ENCODE data around the gene TENT5C. TPM values are rescaled to one million over a fixed set of nuclear protein-coding genes. Genes with fewer than 3 reads are reported as not detected.

TENT5C gene
- total RNA-seq, 1 donor from 2014 or later, result 3.5 TPM

DNA sequence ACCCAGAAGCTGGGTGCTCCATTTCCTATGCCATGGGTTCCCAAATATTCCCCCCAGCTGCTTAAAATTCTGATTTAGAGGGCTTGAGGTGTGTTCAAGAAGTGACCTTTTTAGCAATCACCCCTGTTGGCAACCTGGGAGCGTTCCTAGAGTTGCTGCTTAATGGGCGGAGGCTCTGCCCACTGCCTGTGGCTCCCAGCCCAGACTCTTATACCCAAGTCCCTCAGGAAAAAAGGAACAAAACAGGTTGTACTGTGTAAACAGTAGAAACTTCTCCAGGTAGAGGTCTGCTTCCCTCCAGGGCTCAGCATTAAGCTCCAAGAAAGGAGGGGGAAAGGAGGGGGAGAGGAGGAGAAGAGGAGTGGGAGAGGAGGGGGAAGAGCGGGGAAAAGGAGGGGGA lies 14.6 kb upstream of the TENT5C start:
- Mint-ChIP-seq H3K9me3 (no peaks in the 10 kb centered on the region), H3K36me3 (ENCODE audit: low read depth) (no peaks in the 10 kb centered on the region), H3K27ac (no peak overlapping the region), H3K4me3 (no peak overlapping the region), H3K27me3 (peaks cover 20% of the 10 kb centered on the region), H3K4me1 (no peaks in the 10 kb centered on the region)
- DNase-seq, result no peak
- intact Hi-C loops (cut with micrococcal nuclease), result no loop called here

GRCh38 chr1:117592155-117592554 lies 13.7 kb upstream of the TENT5C start:
- intact Hi-C loops (cut with micrococcal nuclease), result no loop called here
- Mint-ChIP-seq H3K27ac (no peak overlapping the region), H3K4me1 (no peaks in the 10 kb centered on the region)

GRCh38 chr1:117594261-117594990 lies 11.4 kb upstream of the TENT5C start:
- peaks cover 40% of the 10 kb centered on the region for H3K27me3 Mint-ChIP-seq
- DNase-seq, result no peak
- intact Hi-C loops (cut with micrococcal nuclease), result no loop called here

More at GRCh38 chr1:117592155-117592554, 13.7 kb upstream of the TENT5C start:
- Mint-ChIP-seq H3K27me3 (peaks cover 24% of the 10 kb centered on the region), H3K36me3 (ENCODE audit: low read depth) (no peaks in the 10 kb centered on the region), H3K4me3 (no peak overlapping the region), H3K9me3 (no peaks in the 10 kb centered on the region)
- DNase-seq, result no peak

GRCh38 chr1:117596023-117596720 lies 9.7 kb upstream of the TENT5C start:
- Mint-ChIP-seq H3K4me3 (no peak overlapping the region), H3K27me3 (peaks cover 43% of the 10 kb centered on the region), H3K4me1 (no peaks in the 10 kb centered on the region), H3K27ac (no peak overlapping the region), H3K9me3 (no peaks in the 10 kb centered on the region), H3K36me3 (ENCODE audit: low read depth) (no peaks in the 10 kb centered on the region)
- intact Hi-C loops (cut with micrococcal nuclease), result no loop called here
- no peak for DNase-seq

More at GRCh38 chr1:117594261-117594990, 11.4 kb upstream of the TENT5C start:
- H3K4me1 Mint-ChIP-seq, result no peaks in the 10 kb centered on the region
- H3K36me3 Mint-ChIP-seq (ENCODE audit: low read depth), result no peaks in the 10 kb centered on the region
- H3K4me3 Mint-ChIP-seq, result no peak overlapping the region
- no peaks in the 10 kb centered on the region for H3K9me3 Mint-ChIP-seq
- H3K27ac Mint-ChIP-seq, result no peak overlapping the region

DNA sequence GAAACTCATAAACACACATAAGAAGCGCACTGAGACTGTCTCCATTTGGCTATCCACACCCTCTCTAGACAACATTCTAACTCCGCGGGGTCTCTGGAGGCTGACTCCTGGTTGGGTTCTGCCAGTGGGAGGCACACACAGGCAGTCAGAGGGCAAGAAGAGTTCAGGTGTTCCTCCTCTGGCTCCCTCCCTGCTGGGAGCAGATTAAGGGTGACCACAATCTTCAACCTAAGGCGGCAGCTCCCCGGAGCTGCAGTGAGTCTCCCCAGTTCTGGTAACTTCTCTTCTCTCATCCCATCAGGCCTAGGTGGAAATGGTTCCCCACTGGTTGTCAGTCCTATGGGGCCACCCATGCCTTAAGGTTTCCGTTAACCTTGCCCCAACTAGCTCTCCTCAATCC lies 7.4 kb upstream of the TENT5C start:
- H3K4me1 Mint-ChIP-seq, result peaks cover 3% of the 10 kb centered on the region
- H3K27me3 Mint-ChIP-seq, result peaks cover 50% of the 10 kb centered on the region
- no peaks in the 10 kb centered on the region for H3K36me3 Mint-ChIP-seq (ENCODE audit: low read depth)
- intact Hi-C loops (cut with micrococcal nuclease), result no loop called here
- no peaks in the 10 kb centered on the region for H3K9me3 Mint-ChIP-seq
- H3K27ac Mint-ChIP-seq, result no peak overlapping the region
- no peak for DNase-seq
- no peak overlapping the region for H3K4me3 Mint-ChIP-seq

GRCh38 chr1:117599286-117600221 lies 6.3 kb upstream of the TENT5C start:
- Mint-ChIP-seq H3K4me1 (peaks cover 6% of the 10 kb centered on the region), H3K9me3 (no peaks in the 10 kb centered on the region), H3K4me3 (no peak overlapping the region), H3K27me3 (peaks cover 57% of the 10 kb centered on the region), H3K36me3 (ENCODE audit: low read depth) (no peaks in the 10 kb centered on the region), H3K27ac (no peak overlapping the region)
- no peak for DNase-seq
- intact Hi-C loops (cut with micrococcal nuclease), result loop anchor here (10.0 kb wide), 1 partner anchor 1095 kb away; no protein-coding TSS in a partner anchor

DNA sequence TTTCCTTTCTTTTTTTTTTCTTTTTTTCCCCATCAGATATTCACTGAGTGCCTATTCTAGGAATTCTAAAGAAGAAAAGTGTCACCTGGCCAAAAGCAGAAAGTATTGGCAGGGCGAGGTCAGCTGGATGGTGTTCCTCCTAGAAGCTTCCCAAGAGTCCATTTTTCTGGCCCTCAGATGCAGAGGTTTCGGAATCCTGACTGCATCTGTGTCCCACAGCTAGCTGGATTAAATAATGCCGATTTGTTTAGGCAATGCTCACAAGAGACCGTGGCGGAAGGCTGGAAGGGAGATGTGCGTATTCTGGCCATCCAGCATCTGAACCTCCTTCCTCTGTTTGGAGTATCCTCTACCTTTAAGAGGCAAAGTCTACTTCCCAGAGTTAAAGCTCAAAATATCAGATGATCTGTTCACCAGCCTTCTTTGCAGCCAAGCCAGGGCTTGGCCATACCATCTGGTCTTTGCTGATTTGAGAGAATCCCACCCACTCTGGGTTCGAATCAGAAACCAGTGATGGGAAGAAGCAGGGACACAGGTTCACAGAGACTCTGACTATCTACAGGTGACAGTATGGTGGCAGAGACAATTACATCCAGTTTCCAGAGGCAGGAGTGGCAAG lies 5.4 kb upstream of the TENT5C start:
- Mint-ChIP-seq H3K4me1 (peaks cover 13% of the 10 kb centered on the region), H3K36me3 (ENCODE audit: low read depth) (no peaks in the 10 kb centered on the region), H3K4me3 (no peak overlapping the region), H3K27me3 (peaks cover 58% of the 10 kb centered on the region), H3K27ac (no peak overlapping the region), H3K9me3 (no peaks in the 10 kb centered on the region)
- intact Hi-C loops (cut with micrococcal nuclease), result loop anchor here (10.0 kb wide), 1 partner anchor 1096 kb away; no protein-coding TSS in a partner anchor
- no peak for DNase-seq

- Mint-ChIP-seq H3K27ac (no peak overlapping the region), H3K36me3 (ENCODE audit: low read depth) (no peaks in the 10 kb centered on the region), H3K27me3 (peaks cover 58% of the 10 kb centered on the region), H3K9me3 (no peaks in the 10 kb centered on the region), H3K4me1 (peaks cover 15% of the 10 kb centered on the region), H3K4me3 (no peak overlapping the region)
- no peak for DNase-seq
- intact Hi-C loops (cut with micrococcal nuclease), result loop anchor here (10.0 kb wide), 1 partner anchor 1096 kb away; no protein-coding TSS in a partner anchor
Measured at GRCh38 chr1:117600966-117601365, 4.9 kb upstream of the TENT5C start.

GRCh38 chr1:117602862-117603261 lies 3.0 kb upstream of the TENT5C start:
- Mint-ChIP-seq H3K9me3 (no peaks in the 10 kb centered on the region), H3K27ac (no peak overlapping the region), H3K4me1 (peaks cover 26% of the 10 kb centered on the region), H3K4me3 (no peak overlapping the region), H3K36me3 (ENCODE audit: low read depth) (peaks cover 4% of the 10 kb centered on the region), H3K27me3 (peaks cover 48% of the 10 kb centered on the region)
- DNase-seq, result no peak
- intact Hi-C loops (cut with micrococcal nuclease), result loop anchor here (10.0 kb wide), 1 partner anchor 1098 kb away; no protein-coding TSS in a partner anchor

DNA sequence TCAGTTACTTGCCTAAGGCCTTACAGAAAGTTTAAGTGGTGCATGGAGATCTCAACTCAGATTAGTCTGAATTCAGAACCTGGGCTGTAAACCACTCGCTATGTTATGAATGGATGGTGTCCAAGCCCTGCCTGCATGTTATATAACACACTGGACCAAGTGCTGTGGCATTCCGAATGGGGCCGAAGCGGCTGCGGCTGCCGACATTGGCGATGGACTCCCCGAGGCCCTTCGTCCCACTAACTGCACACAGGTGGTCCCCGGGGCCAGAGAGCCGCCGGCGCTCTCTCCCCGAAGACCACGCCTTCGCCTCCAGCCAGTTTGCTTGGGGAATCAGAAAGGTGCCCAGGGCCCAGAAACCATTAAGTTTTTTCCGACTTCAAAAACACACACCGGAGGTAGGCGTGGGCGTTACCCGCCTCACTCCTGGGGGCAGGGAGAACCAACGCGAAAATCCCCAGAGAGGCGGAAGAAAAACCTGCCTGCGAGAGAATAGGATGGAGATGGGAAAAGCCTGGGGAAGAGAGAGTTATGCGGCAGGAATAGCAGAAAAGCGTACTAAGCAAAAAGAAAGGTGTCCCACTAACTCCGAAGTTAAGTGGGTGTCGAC lies 579 bp upstream of the TENT5C start:
- DNase-seq, result no peak
- Mint-ChIP-seq H3K4me1 (peaks cover 46% of the 10 kb centered on the region), H3K27ac (peak overlapping the region; percentile 80), H3K36me3 (ENCODE audit: low read depth) (peaks cover 20% of the 10 kb centered on the region), H3K9me3 (no peaks in the 10 kb centered on the region), H3K4me3 (peak overlapping the region; percentile 90), H3K27me3 (peaks cover 41% of the 10 kb centered on the region)
- intact Hi-C loops (cut with micrococcal nuclease), result loop anchor here (1.0 to 10.0 kb wide), 6 partner anchors 70 to 1100 kb away; partner anchors contain the start of genes GDAP2, MAN1A2 and WDR3

GRCh38 chr1:117606649-117607430 lies 992 bp downstream of the TENT5C start:
- H3K27me3 Mint-ChIP-seq, result peaks cover 33% of the 10 kb centered on the region
- intact Hi-C loops (cut with micrococcal nuclease), result loop anchor here (1.0 to 10.0 kb wide), 9 partner anchors 16 to 1102 kb away; partner anchors contain the start of gene MAN1A2

GRCh38 chr1:117607471-117607870 lies 1.6 kb downstream of the TENT5C start:
- intact Hi-C loops (cut with micrococcal nuclease), result loop anchor here (1.0 to 10.0 kb wide), 8 partner anchors 15 to 1103 kb away; partner anchors contain the start of gene MAN1A2
- no peaks in the 10 kb centered on the region for H3K9me3 Mint-ChIP-seq
- H3K27ac Mint-ChIP-seq, result peak overlapping the region; percentile 89
- peak; percentile 81 for DNase-seq
- H3K27me3 Mint-ChIP-seq, result peaks cover 30% of the 10 kb centered on the region
- peaks cover 26% of the 10 kb centered on the region for H3K36me3 Mint-ChIP-seq (ENCODE audit: low read depth)
- peak overlapping the region; percentile 90 for H3K4me3 Mint-ChIP-seq
- H3K4me1 Mint-ChIP-seq, result peaks cover 50% of the 10 kb centered on the region

More at GRCh38 chr1:117606649-117607430, 992 bp downstream of the TENT5C start:
- H3K4me1 Mint-ChIP-seq, result peaks cover 48% of the 10 kb centered on the region
- peak overlapping the region; percentile 89 for H3K27ac Mint-ChIP-seq
- peak; percentile 90 for DNase-seq
- H3K9me3 Mint-ChIP-seq, result no peaks in the 10 kb centered on the region
- H3K36me3 Mint-ChIP-seq (ENCODE audit: low read depth), result peaks cover 26% of the 10 kb centered on the region
- H3K4me3 Mint-ChIP-seq, result peak overlapping the region; percentile 90
